Fibroblast of lung (primary cell): ENCODE data around the gene PLEKHA1. TPM values are rescaled to one million over a fixed set of nuclear protein-coding genes. Genes with fewer than 3 reads are reported as not detected.

ENCODE experiments used
- DNase-seq, 2 donors: peaks; one replicate each; pipeline versions ENCODE4 v3.0.0 to v3.0.0-alpha.2; 2010; ENCODE audit warnings: low read depth in 2 of 2
- H2AFZ ChIP-seq: 2 replicates; pipeline ENCODE4 v1.5.1; 2012; ENCODE audit warnings: low read length, control low read depth, inconsistent platforms
- H3K27ac ChIP-seq: 2 replicates; pipeline ENCODE4 v1.5.1; 2011; ENCODE audit warnings: low read length, control low read depth; ENCODE audit not compliant: insufficient read depth
- H3K27me3 ChIP-seq: 2 replicates; pipeline ENCODE4 v1.5.1; 2011; ENCODE audit warnings: mild to moderate bottlenecking, low read length; ENCODE audit not compliant: control insufficient read depth, insufficient read depth
- H3K36me3 ChIP-seq: 2 replicates; pipeline ENCODE4 v1.5.1; 2011; ENCODE audit warnings: low read length; ENCODE audit not compliant: control insufficient read depth, insufficient read depth
- H3K4me1 ChIP-seq: 2 replicates; pipeline ENCODE4 v1.5.1; 2011; ENCODE audit warnings: low read length; ENCODE audit not compliant: control insufficient read depth, insufficient read depth; ENCODE audit errors: extremely low read depth
- H3K4me2 ChIP-seq: 2 replicates; pipeline ENCODE4 v1.5.1; 2011; ENCODE audit warnings: low read length, control low read depth; ENCODE audit not compliant: insufficient read depth; ENCODE audit errors: extremely low read depth
- H3K4me3 ChIP-seq, 4 experiments: fragments of 200-600 bp in 1 of 4; sonication (generic) in 1 of 4; replicated peaks in 1 of 4; 2 replicates each; pipeline ENCODE4 v1.5.1; 2011 to 2016; ENCODE audit warnings: low read length in 4 of 4, low read depth in 3 of 4, mild to moderate bottlenecking in 3 of 4, control low read depth in 2 of 4, inconsistent platforms in 1 of 4, mixed read lengths in 1 of 4; ENCODE audit not compliant: insufficient read depth in 1 of 4; ENCODE audit errors: control extremely low read depth in 1 of 4
- H3K79me2 ChIP-seq: 2 replicates; pipeline ENCODE4 v1.5.1; 2012; ENCODE audit warnings: mild to moderate bottlenecking, low read length, inconsistent platforms; ENCODE audit not compliant: control insufficient read depth, insufficient read depth
- H3K9ac ChIP-seq: 2 replicates; pipeline ENCODE4 v1.5.1; 2011; ENCODE audit warnings: mild to moderate bottlenecking, low read length, control low read depth; ENCODE audit not compliant: insufficient read depth
- H3K9me3 ChIP-seq: 2 replicates; pipeline ENCODE4 v1.5.1; 2012; ENCODE audit warnings: low read depth, low read length; ENCODE audit not compliant: control insufficient read depth, insufficient read depth
- H4K20me1 ChIP-seq: 2 replicates; pipeline ENCODE4 v1.5.1; 2011; ENCODE audit warnings: low read length; ENCODE audit not compliant: control insufficient read depth, insufficient read depth; ENCODE audit errors: extremely low read depth
- EZH2 ChIP-seq: IDR thresholded peaks from 2 replicates; pipeline ENCODE4 v1.5.1; 2012; ENCODE audit warnings: low read length, control low read depth, mild to moderate bottlenecking; ENCODE audit errors: missing control alignments
- polyA plus RNA-seq, 2 donors: library from polyadenylated mRNA; depleted of rRNA in 1 of 2; stranded (reverse) in 1 of 2; unstranded in 1 of 2; fragments of >200 nt; gene quantifications; 2 replicates each; pipeline ENCODE4 v1.2.1, GENCODE V29; 2011 to 2012; ENCODE audit warnings: missing spikeins in 1 of 2
- total RNA-seq: library from RNA; depleted of rRNA; stranded (reverse); fragments of >200 nt; gene quantifications from 2 replicates; pipeline ENCODE4 v1.2.1, GENCODE V29; 2014
- TF ChIP-seq, protein P1 (sequence below), 2 donors: IDR thresholded peaks in 1 of 2; conservative IDR thresholded peaks in 1 of 2; 1 replicate in 1 of 2; 2 replicates in 1 of 2; pipeline ENCODE4 v1.5.1; 2011 to 2012; ENCODE audit warnings: low read length in 2 of 2, control low read depth in 1 of 2, inconsistent platforms in 1 of 2, low read depth in 1 of 2, mild to moderate bottlenecking in 1 of 2

Gene PLEKHA1
- total and polyA plus RNA-seq, 2 donors (not counting 1 experiment from before 2014, with no cell fraction given) = 14.4 to 37.9 TPM

DNA sequence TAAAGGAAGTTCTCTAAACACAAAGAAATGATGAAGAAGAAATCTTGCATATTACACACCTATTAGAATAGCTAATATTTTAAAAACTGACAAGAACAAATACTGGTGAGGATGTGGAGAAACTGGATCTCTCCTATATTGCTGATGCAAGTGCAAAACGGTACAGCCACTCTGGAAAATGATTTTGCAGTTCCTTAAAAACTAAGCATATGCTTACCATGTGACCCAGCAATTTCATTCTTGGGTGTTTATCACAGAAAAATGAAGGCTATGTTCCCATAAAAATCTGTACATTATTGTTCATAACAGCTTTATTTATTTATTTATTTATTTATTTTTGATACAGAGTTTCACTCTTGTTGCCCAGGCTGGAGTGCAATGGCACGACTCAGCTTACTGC, 14.9 kb upstream of the PLEKHA1 start:
- no peak overlapping the region for H3K27ac ChIP-seq
- H3K9ac ChIP-seq = no peak overlapping the region
- H3K4me3 ChIP-seq = no peak overlapping the region
- no peak overlapping the region for H2AFZ ChIP-seq
- no peaks in the 10 kb centered on the region for H4K20me1 ChIP-seq
- no peak overlapping the region for H3K4me2 ChIP-seq
- no peak for TF ChIP-seq EZH2
- TF ChIP-seq, protein P1, sequence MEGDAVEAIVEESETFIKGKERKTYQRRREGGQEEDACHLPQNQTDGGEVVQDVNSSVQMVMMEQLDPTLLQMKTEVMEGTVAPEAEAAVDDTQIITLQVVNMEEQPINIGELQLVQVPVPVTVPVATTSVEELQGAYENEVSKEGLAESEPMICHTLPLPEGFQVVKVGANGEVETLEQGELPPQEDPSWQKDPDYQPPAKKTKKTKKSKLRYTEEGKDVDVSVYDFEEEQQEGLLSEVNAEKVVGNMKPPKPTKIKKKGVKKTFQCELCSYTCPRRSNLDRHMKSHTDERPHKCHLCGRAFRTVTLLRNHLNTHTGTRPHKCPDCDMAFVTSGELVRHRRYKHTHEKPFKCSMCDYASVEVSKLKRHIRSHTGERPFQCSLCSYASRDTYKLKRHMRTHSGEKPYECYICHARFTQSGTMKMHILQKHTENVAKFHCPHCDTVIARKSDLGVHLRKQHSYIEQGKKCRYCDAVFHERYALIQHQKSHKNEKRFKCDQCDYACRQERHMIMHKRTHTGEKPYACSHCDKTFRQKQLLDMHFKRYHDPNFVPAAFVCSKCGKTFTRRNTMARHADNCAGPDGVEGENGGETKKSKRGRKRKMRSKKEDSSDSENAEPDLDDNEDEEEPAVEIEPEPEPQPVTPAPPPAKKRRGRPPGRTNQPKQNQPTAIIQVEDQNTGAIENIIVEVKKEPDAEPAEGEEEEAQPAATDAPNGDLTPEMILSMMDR (conservative IDR thresholded peaks at IDR 0.05 in 1 of 2, IDR thresholded peaks at IDR 0.05 in 1 of 2; ENCODE audit: low read depth in 1 of 2, low read length in 2 of 2) = no peak
- peaks cover 3% of the 10 kb centered on the region for H3K27me3 ChIP-seq
- no peak for DNase-seq
- no peaks in the 10 kb centered on the region for H3K36me3 ChIP-seq
- no peaks in the 10 kb centered on the region for H3K79me2 ChIP-seq
- no peaks in the 10 kb centered on the region for H3K4me1 ChIP-seq
- H3K9me3 ChIP-seq = no peaks in the 10 kb centered on the region

DNA sequence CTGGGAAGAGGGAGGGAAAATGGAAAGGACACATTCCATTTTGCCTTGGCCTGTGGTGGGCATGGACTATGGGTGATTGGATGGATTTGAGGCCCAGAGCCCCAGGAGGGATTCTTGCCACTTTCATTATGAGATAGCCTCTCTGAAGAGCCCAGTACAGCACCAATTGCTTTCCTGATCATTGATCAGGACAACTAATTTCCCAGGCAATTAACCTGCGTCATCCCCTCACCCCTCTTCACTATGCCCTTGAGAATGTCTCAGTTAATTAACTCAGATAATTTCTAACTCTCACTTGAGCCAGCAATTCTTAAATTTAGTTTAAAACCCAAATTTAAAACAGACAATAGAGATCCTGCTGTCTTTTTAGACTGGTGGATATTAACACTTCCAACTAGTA, 13.5 kb upstream of the PLEKHA1 start:
- Histone ChIP-seq H3K9me3 (no peaks in the 10 kb centered on the region), H2AFZ (no peak overlapping the region), H3K4me2 (no peak overlapping the region), H3K4me3 (no peak overlapping the region), H3K27me3 (peaks cover 3% of the 10 kb centered on the region), H3K79me2 (no peaks in the 10 kb centered on the region), H3K27ac (no peak overlapping the region), H3K36me3 (no peaks in the 10 kb centered on the region), H3K9ac (no peak overlapping the region), H3K4me1 (no peaks in the 10 kb centered on the region), H4K20me1 (no peaks in the 10 kb centered on the region)
- TF ChIP-seq, protein P1 (conservative IDR thresholded peaks at IDR 0.05 in 1 of 2, IDR thresholded peaks at IDR 0.05 in 1 of 2; ENCODE audit: low read depth in 1 of 2, low read length in 2 of 2) = no peak
- no peak for TF ChIP-seq EZH2
- no peak for DNase-seq

DNA sequence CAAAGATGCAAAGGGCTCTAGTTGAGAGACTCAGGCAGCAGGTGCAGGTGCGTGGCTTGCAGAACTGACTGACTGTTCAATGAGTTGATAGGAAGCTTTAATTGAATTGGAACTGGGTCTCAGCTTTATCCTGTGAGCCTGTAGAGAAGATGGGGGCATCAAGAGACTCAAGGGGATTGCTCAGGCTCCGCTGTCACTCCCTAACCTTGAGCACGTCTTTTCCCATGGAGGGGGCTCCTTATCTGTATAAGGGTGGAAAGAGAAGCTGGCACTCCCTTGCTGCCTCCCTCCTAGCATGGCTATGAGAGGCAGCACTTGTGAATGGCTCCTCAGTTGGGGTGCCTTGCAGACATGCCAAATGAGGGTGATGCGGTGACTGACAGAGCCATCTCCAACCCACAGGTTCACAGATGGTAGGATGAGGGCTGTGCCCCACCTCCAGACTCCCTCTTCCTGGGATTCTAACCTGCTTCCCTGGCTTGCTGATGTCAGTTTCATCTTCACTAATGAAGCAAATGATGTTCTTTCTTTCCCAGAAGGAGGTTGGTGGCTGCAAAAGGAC, 12.4 kb upstream of the PLEKHA1 start:
- Histone ChIP-seq H3K27ac (no peak overlapping the region), H3K27me3 (peaks cover 7% of the 10 kb centered on the region), H3K9me3 (no peaks in the 10 kb centered on the region), H3K4me2 (no peak overlapping the region), H2AFZ (no peak overlapping the region), H3K4me3 (no peak overlapping the region), H3K9ac (no peak overlapping the region), H3K4me1 (no peaks in the 10 kb centered on the region), H3K79me2 (no peaks in the 10 kb centered on the region), H4K20me1 (no peaks in the 10 kb centered on the region), H3K36me3 (no peaks in the 10 kb centered on the region)
- TF ChIP-seq, protein P1 (conservative IDR thresholded peaks at IDR 0.05 in 1 of 2, IDR thresholded peaks at IDR 0.05 in 1 of 2; ENCODE audit: low read depth in 1 of 2, low read length in 2 of 2) = no peak
- TF ChIP-seq EZH2 = no peak
- no peak for DNase-seq
